Testis (tissue), 3 donors: ENCODE measurements around the gene DCTN5. TPM values are rescaled to one million over a fixed set of nuclear protein-coding genes. Genes with fewer than 3 reads are reported as not detected.

Experiments used
- DNase-seq: peaks from one replicate; pipeline ENCODE4 v3.0.0-alpha.2; 2019
- H3K27ac ChIP-seq, 2 donors: fragments of 200-600 bp; sonication (generic); one replicate each; pipeline ENCODE4 v1.5.1; 2019
- H3K27me3 ChIP-seq: fragments of 200-600 bp; sonication (generic); one replicate; pipeline ENCODE4 v1.5.1; 2019
- H3K36me3 ChIP-seq: fragments of 200-600 bp; sonication (generic); one replicate; pipeline ENCODE4 v1.5.1; 2017; ENCODE audit warnings: low read depth; ENCODE audit errors: missing control alignments
- H3K4me1 ChIP-seq: fragments of 200-600 bp; sonication (generic); one replicate; pipeline ENCODE4 v1.5.1; 2019
- H3K4me3 ChIP-seq, 2 donors: fragments of 200-600 bp; sonication (generic); one replicate each; pipeline ENCODE4 v1.5.1; 2017 to 2019
- H3K9me3 ChIP-seq: fragments of 200-600 bp; sonication (generic); one replicate; pipeline ENCODE4 v1.5.1; 2017
- CTCF ChIP-seq, 3 experiments: fragments of 450-650 bp in 2 of 3; fragments of 200-600 bp in 1 of 3; sonication (generic) in 1 of 3; IDR thresholded peaks; one replicate each; pipeline ENCODE4 v1.5.1; 2016 to 2019; ENCODE audit warnings: antibody characterized with exemption in 3 of 3, mild to moderate bottlenecking in 2 of 3, moderate library complexity in 1 of 3
- POLR2A ChIP-seq: fragments of 450-650 bp; IDR thresholded peaks from one replicate; pipeline ENCODE4 v1.6.1; 2017; ENCODE audit warnings: antibody characterized with exemption, mild to moderate bottlenecking, moderate library complexity
- WGBS, 2 donors: methylation state at CpG; one replicate each; pipeline ENCODE4 v1.1.5; 2018; 5-methylcytosine and 5-hydroxymethylcytosine counted together
- intact Hi-C: fragments of 100-400 bp; cut with DNase I; formaldehyde crosslinking; loops from one replicate; pipeline ENCODE4 v1.15.1; 2023; ENCODE audit warnings: low total_unique reads
- polyA plus RNA-seq: library from polyadenylated mRNA; stranded (reverse); fragments of 350-450 nt; fragmentation: Illumina TruSeq; extraction: RNeasy Lipid Tissue Mini Kit (QIAGEN cat#74804); gene quantifications from one replicate; pipeline ENCODE4 v1.2.3, GENCODE V29; 2014; ENCODE audit warnings: low read depth, low replicate concordance; ENCODE audit not compliant: insufficient read depth
- total RNA-seq, 2 donors: library from RNA; depleted of rRNA; stranded (reverse); fragments of >200 nt; gene quantifications; one replicate each; pipeline ENCODE4 v1.2.3, GENCODE V29; 2016

The DCTN5 gene
- total and polyA plus RNA-seq, 3 donors from 2014 or later: 61.3 to 84.0 (median 63.3) TPM

- H3K27ac ChIP-seq: no peak overlapping the region
- WGBS, 2 donors: 70 to 79% methylated on average over 11 of the region's 11 CpGs
Observed at GRCh38 chr16:23695756-23696155, 54.5 kb downstream of the DCTN5 start.

GRCh38 chr16:23699100-23699499 is 57.8 kb downstream of the DCTN5 start:
- Histone ChIP-seq H3K4me1 (no peaks in the 10 kb centered on the region), H3K27ac (no peak overlapping the region), H3K27me3 (no peaks in the 10 kb centered on the region), H3K36me3 (no peaks in the 10 kb centered on the region), H3K4me3 (no peak overlapping the region), H3K9me3 (no peaks in the 10 kb centered on the region)
- no peak for TF ChIP-seq CTCF (IDR thresholded peaks at IDR 0.05)
- no peak for TF ChIP-seq POLR2A
- intact Hi-C loops: no loop called here
- DNase-seq: no peak
- WGBS, 2 donors: 93 to 97% methylated on average over 4 of the region's 4 CpGs

More at GRCh38 chr16:23695756-23696155, 54.5 kb downstream of the DCTN5 start:
- Histone ChIP-seq H3K4me3 (no peak overlapping the region), H3K27me3 (no peaks in the 10 kb centered on the region), H3K4me1 (no peaks in the 10 kb centered on the region), H3K9me3 (no peaks in the 10 kb centered on the region), H3K36me3 (no peaks in the 10 kb centered on the region)
- intact Hi-C loops: no loop called here
- no peak for DNase-seq
- TF ChIP-seq CTCF (IDR thresholded peaks at IDR 0.05) (no peak), POLR2A (no peak)

DNA sequence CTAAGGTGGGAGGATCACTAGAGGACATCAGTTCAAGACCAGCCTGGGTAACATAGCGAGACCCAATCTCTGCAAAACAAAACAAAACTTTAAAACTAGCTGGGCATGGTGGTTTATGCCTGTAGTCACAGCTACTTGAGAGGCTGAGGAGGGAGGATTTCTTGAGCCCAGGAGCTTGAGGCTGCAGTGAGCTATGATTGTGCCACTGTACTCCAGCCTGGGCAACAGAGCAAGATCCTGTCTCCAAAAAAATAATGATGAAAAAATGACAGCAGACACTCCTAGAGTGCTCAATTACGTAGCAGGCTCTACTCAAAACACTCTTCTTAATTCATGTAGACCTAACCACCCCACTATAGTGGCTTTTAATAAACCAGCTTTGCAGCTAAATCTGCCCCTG is 58.8 kb downstream of the DCTN5 start:
- WGBS, 2 donors: 73 to 81% methylated on average over 2 of the region's 2 CpGs
- TF ChIP-seq POLR2A: no peak
- no peak for TF ChIP-seq CTCF (IDR thresholded peaks at IDR 0.05)

GRCh38 chr16:23700509-23700908 is 59.2 kb downstream of the DCTN5 start:
- Histone ChIP-seq H3K9me3 (no peaks in the 10 kb centered on the region), H3K4me3 (no peak overlapping the region), H3K4me1 (no peaks in the 10 kb centered on the region), H3K27ac (no peak overlapping the region), H3K36me3 (no peaks in the 10 kb centered on the region), H3K27me3 (no peaks in the 10 kb centered on the region)
- WGBS, 2 donors: 46 to 48% methylated on average over 4 to 8 of the region's 8 CpGs
- DNase-seq: no peak
- intact Hi-C loops: no loop called here
- TF ChIP-seq POLR2A (no peak), CTCF (IDR thresholded peaks at IDR 0.05) (no peak)

More for the DNA sequence above, 58.8 kb downstream of the DCTN5 start:
- intact Hi-C loops: no loop called here
- H3K27me3 ChIP-seq: no peaks in the 10 kb centered on the region
- no peak overlapping the region for H3K4me3 ChIP-seq
- no peak overlapping the region for H3K27ac ChIP-seq
- H3K4me1 ChIP-seq: no peaks in the 10 kb centered on the region
- DNase-seq: no peak
- H3K9me3 ChIP-seq: no peaks in the 10 kb centered on the region
- no peaks in the 10 kb centered on the region for H3K36me3 ChIP-seq

GRCh38 chr16:23701045-23701444 is 59.8 kb downstream of the DCTN5 start:
- 69 to 83% methylated on average over 8 of the region's 8 CpGs for WGBS, 2 donors
- no peak for TF ChIP-seq CTCF (IDR thresholded peaks at IDR 0.05)
- TF ChIP-seq POLR2A: no peak
- DNase-seq: no peak
- H3K27me3 ChIP-seq: no peaks in the 10 kb centered on the region
- no peaks in the 10 kb centered on the region for H3K4me1 ChIP-seq
- H3K9me3 ChIP-seq: no peaks in the 10 kb centered on the region
- no peak overlapping the region for H3K27ac ChIP-seq
- H3K36me3 ChIP-seq: no peaks in the 10 kb centered on the region
- no peak overlapping the region for H3K4me3 ChIP-seq
- intact Hi-C loops: no loop called here
